Amygdala (tissue), 56 donors: ENCODE measurements around the gene SYNJ2.
"Not testable (repeated sequence)": the region's sequence is repeated elsewhere in the genome, so short reads cannot be mapped to it uniquely, and the experiment has no call there.

Experiments used
- DNase-seq, 56 donors: peaks; one replicate each; lab custom pipeline; 2025; lab: John Stamatoyannopoulos, UW

The SYNJ2 gene

DNA sequence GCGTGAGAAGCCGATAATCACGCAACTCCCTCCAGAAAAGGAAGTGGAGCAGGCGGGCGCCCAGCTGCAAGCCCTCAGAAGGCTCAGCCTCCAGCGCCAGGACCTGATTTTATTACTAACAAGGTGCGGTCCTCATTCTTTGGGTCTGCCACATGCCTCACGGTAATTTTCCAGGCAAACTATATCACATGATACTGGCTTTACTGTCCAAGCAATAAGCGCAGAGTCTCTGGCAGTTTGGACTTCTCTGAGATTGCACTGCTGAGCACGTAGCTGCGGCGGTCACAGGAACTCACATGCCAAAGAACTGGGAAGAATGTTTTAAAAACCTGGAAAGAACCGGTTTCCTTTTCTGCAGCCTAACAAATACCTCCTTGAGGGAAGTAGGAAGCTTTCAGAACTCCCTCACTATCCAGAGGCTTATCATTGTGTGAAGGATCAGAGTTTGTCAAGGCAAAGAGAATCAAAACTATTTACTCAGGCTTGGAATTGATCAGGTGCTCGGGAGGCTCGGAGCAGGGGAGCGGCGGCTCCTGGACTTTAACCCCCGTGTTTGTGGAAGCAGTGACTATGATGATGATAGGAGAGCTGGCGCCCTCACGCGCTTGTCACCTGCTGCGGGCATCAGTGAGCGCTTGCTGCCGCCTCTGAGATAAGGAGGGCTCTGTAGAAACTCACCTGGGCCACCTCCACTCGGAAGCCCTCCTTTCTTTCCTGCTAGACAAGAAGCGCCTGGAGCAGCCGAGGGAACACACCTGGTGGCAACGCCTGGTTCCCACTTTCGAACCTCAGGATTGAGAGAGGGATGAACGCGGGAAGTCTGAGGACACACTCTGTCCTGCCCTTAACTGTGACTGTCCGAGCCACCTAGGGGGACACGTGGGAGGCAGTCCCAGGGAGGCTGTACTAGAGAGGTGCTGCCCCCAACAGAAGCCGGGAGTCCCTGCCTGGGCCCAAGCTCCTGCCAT, 27.2 kb upstream of the SYNJ2 start:
- DNase-seq, result peak in 1 of 56 donors; percentile 19

GRCh38 chr6:157955675-157956074, 26.0 kb upstream of the SYNJ2 start:
- DNase-seq, result no peak

DNA sequence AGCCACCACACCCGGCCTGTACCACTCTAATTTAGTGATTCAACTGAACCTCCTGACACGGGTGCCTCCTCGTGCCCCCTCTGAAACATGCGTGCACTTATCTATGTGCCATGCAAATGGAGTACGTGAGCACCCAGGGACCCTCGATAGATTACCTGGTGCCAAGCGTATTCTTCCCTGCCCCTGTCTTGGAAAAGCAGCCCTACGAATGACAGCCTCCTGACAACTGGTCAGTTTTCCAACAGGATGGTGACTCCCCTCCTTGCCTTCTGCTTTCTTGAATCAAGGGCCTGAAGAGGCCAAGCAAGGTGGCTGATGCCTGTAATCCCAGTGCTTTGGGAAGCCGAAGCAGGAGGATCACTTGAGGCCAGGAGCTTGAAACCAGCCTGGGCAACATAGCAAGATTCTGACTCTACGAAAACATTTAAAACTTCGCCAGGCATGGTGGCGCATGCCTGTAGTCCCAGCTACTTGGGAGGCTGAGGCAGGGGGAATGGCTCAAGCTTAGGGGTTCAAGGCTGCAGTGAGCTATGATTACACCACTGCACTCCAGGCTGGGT, 25.4 kb upstream of the SYNJ2 start:
- no peak for DNase-seq

GRCh38 chr6:157959451-157960227, 22.0 kb upstream of the SYNJ2 start:
- no peak for DNase-seq

- DNase-seq, result no peak
Measured at GRCh38 chr6:157961153-157961831, 20.4 kb upstream of the SYNJ2 start.

DNA sequence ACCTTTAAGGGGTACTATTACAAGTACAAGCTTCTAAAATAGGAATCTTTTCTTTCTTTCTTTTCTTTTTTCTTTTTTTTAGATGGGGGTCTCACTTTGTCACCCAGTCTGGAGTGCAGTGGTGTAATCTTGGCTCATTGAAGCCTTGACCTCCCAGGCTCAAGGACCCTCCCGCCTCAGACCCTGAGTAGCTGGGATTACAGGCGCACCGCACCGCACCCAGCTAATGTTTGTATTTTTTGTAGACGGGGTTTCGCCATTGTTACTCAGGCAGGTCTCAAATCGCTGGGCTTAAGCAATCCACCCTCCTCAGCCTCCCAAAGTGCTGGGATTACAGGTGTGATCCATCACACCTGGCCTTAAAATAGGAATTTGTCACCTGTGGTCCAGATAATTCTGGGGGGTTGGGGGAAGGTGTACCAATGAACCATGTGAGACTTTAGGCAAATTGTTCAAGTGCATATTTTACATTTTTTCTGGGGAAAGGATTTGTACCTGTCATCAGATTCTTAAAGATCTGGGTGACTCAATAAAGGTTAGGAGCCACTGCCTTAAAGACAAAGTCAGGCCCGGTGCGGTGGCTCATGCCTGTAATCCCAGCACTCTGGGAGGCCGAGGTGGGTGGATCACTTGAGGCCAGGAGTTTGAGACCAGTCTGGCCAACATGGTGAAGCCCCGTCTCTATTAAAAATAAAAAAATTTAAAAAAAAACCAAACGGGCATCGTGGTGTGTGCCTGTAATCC, 19.7 kb upstream of the SYNJ2 start:
- DNase-seq, result no peak

DNA sequence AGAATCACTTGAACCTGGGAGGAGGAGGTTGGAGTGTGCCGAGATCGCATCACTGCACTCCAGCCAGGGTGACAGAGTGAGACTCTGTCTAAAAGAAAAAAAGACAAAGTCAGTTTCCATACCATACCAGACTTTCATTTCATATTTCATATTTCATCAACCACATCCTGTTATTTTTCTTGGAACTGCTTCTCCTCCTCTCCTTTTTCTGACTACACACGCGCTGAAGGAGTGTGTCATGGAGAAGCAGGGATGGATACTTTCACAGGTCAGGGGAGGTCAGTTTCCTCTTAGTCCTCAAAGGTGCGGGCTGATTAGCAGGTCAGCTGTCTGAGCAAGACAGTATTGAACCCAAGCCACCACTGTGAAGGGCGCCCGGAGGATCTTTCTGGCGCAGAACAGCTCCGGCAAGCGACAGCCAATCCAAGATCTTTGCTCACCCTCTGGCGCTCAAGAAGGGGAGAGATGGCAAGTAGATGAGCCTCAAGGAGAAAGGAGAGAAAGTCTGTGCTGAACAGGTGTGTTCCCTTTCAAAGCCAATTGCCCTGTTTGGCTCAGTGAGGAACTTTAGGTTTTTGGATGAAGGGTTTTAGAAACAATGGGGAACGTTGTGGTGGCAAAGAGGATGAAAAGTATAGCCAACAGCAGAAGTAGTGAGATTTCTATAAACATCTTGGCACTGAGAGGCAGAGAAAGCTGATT, 18.9 kb upstream of the SYNJ2 start:
- no peak for DNase-seq

GRCh38 chr6:157964100-157964499, 17.6 kb upstream of the SYNJ2 start:
- no peak for DNase-seq

- DNase-seq, result no peak
Measured at GRCh38 chr6:157965387-157965786, 16.3 kb upstream of the SYNJ2 start.

GRCh38 chr6:157966589-157966977, 15.1 kb upstream of the SYNJ2 start:
- DNase-seq, result no peak

GRCh38 chr6:157967020-157967419, 14.6 kb upstream of the SYNJ2 start:
- no peak for DNase-seq

DNA sequence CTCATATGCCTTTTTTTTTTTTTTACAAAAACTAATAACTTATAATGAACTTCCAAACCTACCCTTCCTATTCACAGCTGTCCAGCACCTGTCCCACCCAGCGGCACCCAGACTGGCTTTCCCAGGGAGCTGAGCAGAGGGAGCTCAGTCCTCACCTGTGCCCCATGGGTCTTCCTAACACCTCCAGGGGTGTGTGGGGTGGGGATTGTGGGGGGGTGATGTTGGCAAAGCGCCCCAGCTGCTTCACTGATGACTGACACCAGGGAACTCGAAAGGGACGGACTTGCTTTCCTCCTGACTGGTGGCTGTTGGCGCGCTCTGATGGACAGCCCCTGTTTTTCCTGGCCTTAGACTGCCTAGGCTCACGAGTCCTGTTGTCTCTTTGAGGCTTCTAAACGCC, 14.2 kb upstream of the SYNJ2 start:
- no peak for DNase-seq

GRCh38 chr6:157972177-157972576, 9.5 kb upstream of the SYNJ2 start:
- not testable (repeated sequence) for DNase-seq

GRCh38 chr6:157974341-157974894, 7.2 kb upstream of the SYNJ2 start:
- DNase-seq, result no peak

GRCh38 chr6:157974967-157975366, 6.7 kb upstream of the SYNJ2 start:
- no peak for DNase-seq

DNA sequence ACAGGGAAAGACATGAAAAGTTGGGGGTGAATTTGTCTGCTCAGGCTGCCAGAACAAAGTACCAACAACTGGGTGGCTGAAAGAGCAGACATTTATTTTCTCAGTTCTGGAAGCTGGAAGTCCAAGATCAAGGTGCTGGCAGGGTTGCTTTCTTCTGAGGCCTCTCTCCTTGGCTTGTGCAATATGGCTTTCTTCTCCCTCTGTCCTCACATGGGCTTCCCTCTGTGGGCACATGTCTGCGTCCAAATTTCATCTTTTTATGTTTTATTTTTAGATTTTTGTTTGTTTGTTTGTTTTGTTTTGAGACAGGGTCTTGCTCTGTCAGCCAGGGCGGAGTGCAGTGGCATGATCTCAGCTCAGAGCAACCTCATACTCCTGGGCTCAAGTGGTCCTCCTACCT, 6.2 kb upstream of the SYNJ2 start:
- DNase-seq, result no peak

- no peak for DNase-seq
Measured at GRCh38 chr6:157976345-157977175, 5.1 kb upstream of the SYNJ2 start.

- no peak for DNase-seq
Measured at GRCh38 chr6:157977176-157977804, 4.4 kb upstream of the SYNJ2 start.
